HEK293T (cell line): ENCODE data around the gene SLC39A5.

ENCODE experiments used
- FOXK2 ChIP-seq: fragments of 450-650 bp; IDR thresholded peaks from 2 replicates; pipeline ENCODE4 v1.6.1; 2016; ENCODE audit warnings: mild to moderate bottlenecking
- HDGF ChIP-seq: fragments of 450-650 bp; IDR thresholded peaks from 2 replicates; pipeline ENCODE4 v1.6.1; 2017; ENCODE audit warnings: antibody characterized with exemption, borderline replicate concordance
- TARDBP ChIP-seq: fragments of 450-650 bp; IDR thresholded peaks from 2 replicates; pipeline ENCODE4 v1.6.1; 2016

DNA sequence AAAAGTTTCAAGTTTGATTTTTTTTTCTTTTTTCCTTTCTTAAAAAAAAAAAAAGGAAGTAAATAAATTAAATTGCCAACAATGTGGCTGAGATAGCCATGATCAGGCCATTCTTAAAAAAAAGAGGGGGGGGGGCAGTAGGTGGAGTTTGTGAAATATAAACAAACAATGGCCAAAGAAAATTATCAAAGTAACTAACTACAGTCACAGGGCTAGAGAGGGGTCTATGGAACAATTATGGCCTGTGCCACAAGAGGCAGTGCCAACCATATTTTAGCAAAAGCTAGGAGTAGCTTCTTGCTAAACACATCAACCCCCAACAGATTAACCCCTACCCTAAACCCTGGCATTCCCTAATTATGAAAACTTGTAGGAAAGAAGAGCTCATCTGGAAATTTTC, 24.4 kb upstream of the SLC39A5 start:
- no peak for TF ChIP-seq FOXK2
- no peak for TF ChIP-seq HDGF
- no peak for TF ChIP-seq TARDBP
